ENCODE measurements around the gene SPDL1.
"Not testable (repeated sequence)": the region's sequence is repeated elsewhere in the genome, so short reads cannot be mapped to it uniquely, and the experiment has no call there.

Gene SPDL1

GRCh38 chr5:169574134-169574646 is 9.4 kb upstream of the SPDL1 start:
- no peak for DNase-seq (ENCODE audit: low read depth in 2 of 2)

- DNase-seq (ENCODE audit: low read depth in 2 of 2) = no peak
Measured at GRCh38 chr5:169576181-169576598, 7.4 kb upstream of the SPDL1 start.

GRCh38 chr5:169577951-169578350 is 5.6 kb upstream of the SPDL1 start:
- no peak for DNase-seq (ENCODE audit: low read depth in 2 of 2)

- no peak for DNase-seq (ENCODE audit: low read depth in 2 of 2)
Measured at GRCh38 chr5:169580964-169581363, 2.6 kb upstream of the SPDL1 start.

- DNase-seq (ENCODE audit: low read depth in 2 of 2) = peak; percentile 41 to 52
Measured at GRCh38 chr5:169581580-169582227, 1.9 kb upstream of the SPDL1 start.

GRCh38 chr5:169583101-169583423 is 511 bp upstream of the SPDL1 start:
- no peak for DNase-seq (ENCODE audit: low read depth in 2 of 2)

GRCh38 chr5:169584998-169585451 is 1.5 kb downstream of the SPDL1 start:
- no peak for DNase-seq (ENCODE audit: low read depth in 2 of 2)

GRCh38 chr5:169590602-169591001 is 7.0 kb downstream of the SPDL1 start:
- DNase-seq (ENCODE audit: low read depth in 2 of 2) = no peak

GRCh38 chr5:169591636-169592035 is 8.1 kb downstream of the SPDL1 start:
- no peak for DNase-seq (ENCODE audit: low read depth in 2 of 2)

GRCh38 chr5:169592937-169593650 is 9.5 kb downstream of the SPDL1 start:
- DNase-seq (ENCODE audit: low read depth in 2 of 2) = no peak

GRCh38 chr5:169595172-169595820 is 11.7 kb downstream of the SPDL1 start:
- no peak for DNase-seq (ENCODE audit: low read depth in 2 of 2)

GRCh38 chr5:169599451-169599850 is 15.9 kb downstream of the SPDL1 start:
- no peak for DNase-seq (ENCODE audit: low read depth in 2 of 2)

- DNase-seq (ENCODE audit: low read depth in 2 of 2) = no peak
Measured at GRCh38 chr5:169602535-169602934, 19.0 kb downstream of the SPDL1 start.

- DNase-seq (ENCODE audit: low read depth in 2 of 2) = no peak
Measured at GRCh38 chr5:169606279-169606678, 22.7 kb downstream of the SPDL1 start.

- DNase-seq (ENCODE audit: low read depth in 2 of 2) = no peak
Measured at GRCh38 chr5:169607882-169608281, 24.3 kb downstream of the SPDL1 start.

- no peak for DNase-seq (ENCODE audit: low read depth in 2 of 2)
Measured at GRCh38 chr5:169609716-169610115, 26.1 kb downstream of the SPDL1 start.

GRCh38 chr5:169610606-169611005 is 27.0 kb downstream of the SPDL1 start:
- DNase-seq (ENCODE audit: low read depth in 2 of 2) = no peak

GRCh38 chr5:169615561-169615960 is 32.0 kb downstream of the SPDL1 start:
- DNase-seq (ENCODE audit: low read depth in 2 of 2) = no peak

GRCh38 chr5:169624307-169624706 is 40.7 kb downstream of the SPDL1 start:
- DNase-seq (ENCODE audit: low read depth in 2 of 2) = not testable (repeated sequence)

- no peak for DNase-seq (ENCODE audit: low read depth in 2 of 2)
Measured at GRCh38 chr5:169626779-169627178, 43.2 kb downstream of the SPDL1 start.

GRCh38 chr5:169627551-169627950 is 44.0 kb downstream of the SPDL1 start:
- DNase-seq (ENCODE audit: low read depth in 2 of 2) = no peak

GRCh38 chr5:169628892-169629291 is 45.3 kb downstream of the SPDL1 start:
- no peak for DNase-seq (ENCODE audit: low read depth in 2 of 2)

Measured in activated CD4-positive, alpha-beta T cell treated with anti-CD3 and anti-CD28 coated beads for 24 hours (primary cell).